Fibroblast of upper back skin (primary cell): ENCODE data around the gene BMPR1B.
"Not testable (repeated sequence)": the region's sequence is repeated elsewhere in the genome, so short reads cannot be mapped to it uniquely, and the experiment has no call there.

Source experiments
- DNase-seq: peaks from one replicate; pipeline ENCODE4 v3.0.0-alpha.2; 2013

The BMPR1B gene

DNA sequence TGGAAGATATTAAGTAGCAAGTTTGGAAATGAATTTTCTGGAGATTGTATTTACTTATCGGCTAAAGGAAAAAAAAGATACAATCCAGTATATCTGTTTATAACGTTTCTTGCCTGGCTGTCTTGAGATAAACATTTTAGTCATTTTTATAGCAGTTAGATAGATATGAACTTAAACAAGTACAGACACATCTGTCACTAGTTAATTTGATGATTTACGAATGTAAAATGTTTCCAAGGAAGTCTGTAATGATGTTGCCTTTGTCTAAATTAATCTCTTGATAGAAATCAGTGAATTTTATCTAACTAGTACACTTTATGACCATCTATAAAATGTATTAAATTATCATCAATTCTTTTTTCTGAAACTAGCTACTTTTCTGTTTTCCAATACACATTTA, 5.7 kb downstream of the BMPR1B start:
- no peak for DNase-seq

- no peak for DNase-seq
These were observed 6.3 kb downstream of the BMPR1B start for GRCh38 chr4:94764069-94764468.

- no peak for DNase-seq
These were observed 7.4 kb downstream of the BMPR1B start for GRCh38 chr4:94765174-94765573.

- DNase-seq, result no peak
These were observed 7.9 kb downstream of the BMPR1B start for GRCh38 chr4:94765648-94766047.

DNA sequence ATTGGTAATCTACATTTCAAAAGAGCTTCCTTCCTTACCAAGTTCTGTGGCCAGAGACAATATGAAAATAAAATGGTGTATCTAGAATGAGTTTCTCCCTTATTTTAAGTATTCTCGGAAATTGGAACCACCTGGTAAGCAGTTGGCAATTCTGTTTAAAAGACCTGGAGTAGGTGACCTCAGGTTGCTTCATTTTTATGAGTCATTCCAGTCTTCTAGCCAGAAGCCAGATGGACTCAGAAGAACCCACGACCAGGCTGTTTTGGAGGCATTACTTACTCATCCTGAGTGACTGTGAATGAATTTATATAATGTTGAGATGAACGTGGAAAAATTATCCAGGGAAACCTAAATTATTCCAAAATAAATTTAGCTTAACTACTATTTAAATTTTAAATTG, 9.1 kb downstream of the BMPR1B start:
- DNase-seq, result peak; percentile 79

DNA sequence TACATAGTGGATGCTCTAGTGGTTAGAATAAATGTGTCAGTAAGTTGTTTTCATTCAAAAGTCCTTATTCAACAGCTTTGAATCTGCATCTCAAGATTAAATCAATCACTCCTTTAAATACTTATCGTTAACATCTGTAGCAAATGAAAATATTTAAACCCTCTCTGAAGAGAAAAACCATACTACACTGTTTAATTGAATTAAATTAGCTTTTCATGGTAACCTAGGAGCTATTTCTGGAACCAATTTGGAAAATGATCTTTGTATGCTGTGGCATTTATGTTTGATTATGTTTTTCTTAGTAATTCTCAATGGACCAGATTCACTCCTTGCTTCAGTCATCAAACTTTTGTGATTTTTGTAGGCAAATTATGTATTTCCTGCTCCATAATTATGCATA, 9.7 kb downstream of the BMPR1B start:
- DNase-seq, result no peak

- no peak for DNase-seq
These were observed 25.0 kb downstream of the BMPR1B start for GRCh38 chr4:94782707-94783106.

DNA sequence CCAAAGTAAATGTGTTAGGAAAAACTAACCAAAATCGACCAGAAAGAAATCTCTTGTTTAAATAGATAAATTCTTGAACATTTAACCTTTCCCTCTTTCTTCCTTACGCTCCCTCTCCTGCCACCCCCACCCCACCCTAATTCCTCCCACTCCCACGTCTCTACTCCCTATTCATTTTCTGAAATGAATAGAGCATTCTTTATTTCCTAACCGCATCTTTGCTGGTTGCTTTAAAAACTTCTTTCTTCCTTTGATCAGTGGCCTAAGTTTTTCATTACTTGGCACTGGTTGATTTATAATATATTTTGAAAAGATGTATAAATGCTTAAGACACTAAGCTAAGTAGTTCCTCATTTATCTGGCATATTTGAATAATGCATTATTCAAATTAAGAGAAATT, 33.9 kb downstream of the BMPR1B start:
- no peak for DNase-seq

GRCh38 chr4:94798808-94799207, 41.1 kb downstream of the BMPR1B start:
- peak; percentile 82 for DNase-seq

DNA sequence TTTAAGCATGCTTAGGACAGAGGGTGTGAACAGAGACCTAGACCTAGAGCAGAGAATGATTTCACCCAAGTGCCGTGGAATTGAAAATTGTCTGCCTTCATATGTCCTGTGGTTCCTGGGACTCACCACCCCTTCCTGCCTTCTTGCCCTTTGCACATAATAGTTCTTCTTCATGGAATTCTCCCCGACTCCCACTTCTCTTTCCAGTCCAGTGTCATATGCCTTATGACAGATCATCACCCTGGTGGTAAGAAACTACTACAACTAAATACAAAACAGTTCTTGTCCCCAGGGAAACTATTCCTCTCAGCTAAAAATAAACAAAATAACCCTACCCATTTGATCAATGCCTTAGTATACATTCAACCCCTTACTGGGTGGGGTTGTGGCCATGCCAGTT, 43.3 kb downstream of the BMPR1B start:
- DNase-seq, result no peak

GRCh38 chr4:94802091-94802490, 44.3 kb downstream of the BMPR1B start:
- DNase-seq, result no peak

DNA sequence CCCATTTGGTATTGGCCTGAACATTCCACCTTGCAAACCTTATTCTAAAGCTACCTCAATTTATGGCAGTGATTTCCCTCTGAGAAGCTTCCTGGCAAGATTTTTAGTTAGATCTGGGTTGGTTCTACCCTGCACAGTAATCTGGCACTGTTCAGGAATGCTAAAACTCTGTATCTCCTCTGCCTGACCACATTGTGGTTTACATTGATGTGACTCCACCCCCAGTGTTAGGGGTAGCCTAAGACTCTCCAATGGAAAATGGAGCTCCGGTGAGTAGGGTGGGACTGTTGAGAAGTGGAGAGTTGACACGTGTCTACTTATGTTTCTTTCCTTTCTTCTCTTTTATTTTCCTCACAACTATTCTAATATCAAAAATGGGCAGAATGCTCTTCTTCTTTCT, 45.4 kb downstream of the BMPR1B start:
- peak; percentile 54 for DNase-seq

DNA sequence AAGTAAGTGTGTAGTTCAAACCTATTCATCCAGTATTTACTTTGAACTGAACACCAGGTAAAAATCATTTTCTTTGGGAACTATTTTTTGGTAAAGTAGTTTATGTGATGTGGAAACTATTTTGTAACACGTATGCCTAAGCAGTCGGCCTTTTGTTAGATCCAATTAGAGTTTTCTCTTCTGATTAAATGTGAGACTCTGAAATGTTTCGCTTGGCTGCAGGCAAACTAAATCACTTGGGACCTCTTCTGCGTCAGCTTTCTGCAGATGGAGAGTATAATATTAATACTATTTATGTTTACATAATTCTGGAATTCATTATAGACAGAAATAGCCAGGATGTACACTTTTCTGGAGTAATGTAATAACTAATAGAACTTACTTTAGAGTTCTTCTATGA, 46.9 kb downstream of the BMPR1B start:
- DNase-seq, result no peak

DNA sequence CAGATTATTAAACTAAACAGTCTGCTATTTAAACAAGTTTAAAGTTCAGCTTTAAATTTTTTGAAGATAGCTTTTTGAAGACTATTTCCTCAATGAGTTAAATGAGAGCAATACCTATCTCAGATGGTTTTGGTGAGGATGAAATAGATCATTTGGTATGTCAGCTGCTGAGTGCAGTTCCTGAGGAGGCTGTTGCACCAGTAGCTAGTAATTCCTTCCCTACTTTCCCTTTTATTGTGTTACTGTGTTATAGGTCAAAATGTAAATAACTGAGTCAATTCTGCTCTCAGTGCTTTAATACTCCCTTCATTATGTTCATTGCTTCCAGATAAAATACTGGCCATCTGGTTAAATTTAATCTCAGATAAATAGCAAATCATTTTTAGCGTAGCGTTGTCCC, 48.6 kb downstream of the BMPR1B start:
- DNase-seq, result peak; percentile 41

GRCh38 chr4:94811643-94812042, 53.9 kb downstream of the BMPR1B start:
- no peak for DNase-seq

DNA sequence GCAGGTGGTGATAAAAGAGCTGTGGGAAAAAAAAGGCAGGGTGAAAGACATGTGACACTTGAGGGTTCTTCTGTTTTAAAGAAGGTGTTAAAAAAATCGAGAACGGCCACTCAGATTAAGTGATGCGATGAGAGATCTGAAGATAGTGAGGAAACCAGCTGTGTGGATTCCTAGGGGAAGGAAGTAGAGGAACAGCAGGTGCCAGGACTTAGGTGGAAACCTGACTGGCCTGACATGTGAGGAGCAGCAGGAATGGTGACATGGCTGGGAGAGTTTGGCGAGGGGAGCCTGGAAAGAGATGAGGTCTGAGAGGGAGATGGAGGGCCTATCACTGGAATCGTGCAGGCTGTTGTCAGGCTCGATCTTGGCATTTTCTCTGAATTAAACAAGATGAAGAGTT, 55.5 kb downstream of the BMPR1B start:
- no peak for DNase-seq

GRCh38 chr4:94814237-94814636, 56.5 kb downstream of the BMPR1B start:
- DNase-seq, result no peak

DNA sequence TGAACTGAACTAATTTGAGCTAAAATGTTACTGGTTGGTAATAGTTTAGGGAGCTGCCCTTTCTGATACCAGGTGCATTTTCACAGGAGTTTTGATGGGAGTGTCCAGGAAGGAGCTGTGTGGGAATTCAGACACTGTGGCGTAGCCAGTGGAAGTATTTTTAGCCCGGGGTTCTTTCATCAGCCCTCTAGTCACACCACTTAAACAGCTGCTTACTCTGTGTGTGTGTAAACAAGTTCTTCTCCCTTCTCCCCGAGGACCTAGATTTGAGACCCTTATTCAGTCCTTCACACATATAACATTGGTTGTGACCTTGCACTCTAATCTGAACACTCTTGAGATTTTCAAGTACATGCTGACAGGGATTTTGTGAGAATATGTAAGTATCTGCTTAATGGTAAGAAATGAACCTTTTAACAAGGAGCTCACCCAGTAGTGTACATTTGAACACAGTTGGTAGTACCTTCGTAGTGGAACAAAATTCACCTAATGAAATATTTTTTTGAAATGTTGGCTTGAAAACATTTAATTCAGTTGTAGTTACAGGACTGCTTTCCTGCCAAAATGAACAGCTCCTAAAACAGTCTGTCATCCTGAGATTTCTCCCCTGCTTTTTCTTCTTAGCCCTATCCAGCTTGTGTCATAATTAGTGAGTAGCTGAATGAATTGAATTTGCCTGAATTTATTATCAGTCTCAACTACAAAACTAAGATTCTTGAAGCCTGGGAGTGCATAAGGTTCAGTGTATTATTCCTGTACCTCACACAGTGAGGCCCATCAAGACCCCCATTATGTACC, 61.8 kb downstream of the BMPR1B start:
- no peak for DNase-seq

DNA sequence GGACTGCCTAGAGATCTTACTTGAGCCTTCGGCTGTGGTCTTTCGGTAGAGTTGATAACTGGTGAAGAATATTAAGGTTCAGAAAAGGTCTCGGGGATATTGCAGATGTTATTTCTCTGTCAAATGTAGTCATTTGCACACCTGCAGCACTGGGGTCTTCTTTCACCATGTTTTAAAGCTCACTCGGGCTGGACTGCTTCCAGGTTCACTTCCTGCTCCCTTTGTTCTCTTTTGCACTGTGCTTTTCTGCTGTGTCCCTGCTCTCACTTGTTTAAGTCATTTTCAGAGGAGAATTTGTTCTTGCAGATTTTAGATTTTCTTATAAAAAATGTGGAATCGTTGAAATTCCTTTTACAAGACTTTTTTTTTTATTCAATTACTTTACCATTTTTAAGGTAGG, 68.5 kb downstream of the BMPR1B start:
- DNase-seq, result peak; percentile 13

GRCh38 chr4:94827481-94828110, 69.8 kb downstream of the BMPR1B start:
- DNase-seq, result peak; percentile 82

- no peak for DNase-seq
These were observed 71.1 kb downstream of the BMPR1B start for GRCh38 chr4:94828882-94829281.

DNA sequence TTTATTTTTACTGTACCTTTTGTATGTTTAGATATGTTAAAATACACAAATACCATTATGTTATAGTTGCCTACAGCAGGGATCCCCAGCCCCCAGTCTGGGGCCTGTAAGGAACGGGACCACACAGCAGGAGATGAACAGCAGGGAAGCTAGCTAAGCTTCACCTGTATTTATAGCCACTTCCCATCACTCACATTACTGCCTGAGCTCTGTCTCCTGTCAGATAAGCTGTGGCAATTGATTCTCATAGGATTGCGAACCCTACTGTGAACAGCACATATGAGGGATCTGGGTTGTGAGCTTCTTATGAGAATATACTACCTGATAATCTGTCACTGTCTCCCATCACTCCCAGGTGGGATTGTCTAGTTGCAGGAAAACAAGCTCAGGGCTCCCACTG, 73.9 kb downstream of the BMPR1B start:
- DNase-seq, result no peak

GRCh38 chr4:94832329-94832728, 74.6 kb downstream of the BMPR1B start:
- DNase-seq, result not testable (repeated sequence)

- no peak for DNase-seq
These were observed 75.6 kb downstream of the BMPR1B start for GRCh38 chr4:94833394-94833793.

- DNase-seq, result no peak
These were observed 76.7 kb downstream of the BMPR1B start for GRCh38 chr4:94834501-94834900.
